ENCODE measurements around the gene TBL3. TPM values are rescaled to one million over a fixed set of nuclear protein-coding genes. Genes with fewer than 3 reads are reported as not detected.

TBL3 gene
- total and polyA plus RNA-seq, 4 donors = 12.5 to 24.3 (median 14.2) TPM

GRCh38 chr16:2013527-2013926 is 41.7 kb downstream of the TBL3 start:
- Histone ChIP-seq H3K27ac (ENCODE audit: low read depth in 1 of 2, low read length in 2 of 2) (no peak overlapping the region), H3K4me3 (ENCODE audit: low read depth in 1 of 3, low read length in 3 of 3) (no peak overlapping the region), H3K9ac (ENCODE audit: low read depth in 1 of 2, low read length in 2 of 2) (no peak overlapping the region), H3K27me3 (ENCODE audit: control insufficient read depth in 4 of 4, insufficient read depth in 4 of 4, low read length in 3 of 4) (no peaks in the 10 kb centered on the region), H3K9me3 (ENCODE audit: control insufficient read depth in 4 of 4, low read length in 3 of 4) (no peaks in the 10 kb centered on the region), H3K4me1 (ENCODE audit: control insufficient read depth in 4 of 4, insufficient read depth in 4 of 4, low read length in 3 of 4) (peaks cover 0 to 13% (median 9%) of the 10 kb centered on the region in 4 donors), H3K36me3 (ENCODE audit: control insufficient read depth in 4 of 4, insufficient read depth in 3 of 4, low read depth in 1 of 4, low read length in 3 of 4) (no peaks in the 10 kb centered on the region)
- 95% methylated on average over 15 of the region's 15 CpGs for WGBS
- TF ChIP-seq SP1 (IDR thresholded peaks at IDR 0.05) = no peak
- TF ChIP-seq RAD21 (IDR thresholded peaks at IDR 0.05) = no peak
- no peak for TF ChIP-seq JUND (IDR thresholded peaks at IDR 0.05)
- TF ChIP-seq GABPA (IDR thresholded peaks at IDR 0.05 in 1 of 2, conservative IDR thresholded peaks at IDR 0.05 in 1 of 2) = no peak
- DNase-seq (ENCODE audit: low spot score) = no peak

- no peaks in the 10 kb centered on the region for H3K27me3 ChIP-seq (ENCODE audit: control insufficient read depth in 4 of 4, insufficient read depth in 4 of 4, low read length in 3 of 4)
- H3K36me3 ChIP-seq (ENCODE audit: control insufficient read depth in 4 of 4, insufficient read depth in 3 of 4, low read depth in 1 of 4, low read length in 3 of 4) = no peaks in the 10 kb centered on the region
- no peak for DNase-seq (ENCODE audit: low spot score)
- H3K4me1 ChIP-seq (ENCODE audit: control insufficient read depth in 4 of 4, insufficient read depth in 4 of 4, low read length in 3 of 4) = peaks cover 7 to 14% (median 10%) of the 10 kb centered on the region in 4 donors
- H3K9me3 ChIP-seq (ENCODE audit: control insufficient read depth in 4 of 4, low read length in 3 of 4) = no peaks in the 10 kb centered on the region
- H3K27ac ChIP-seq (ENCODE audit: low read depth in 1 of 2, low read length in 2 of 2) = no peak overlapping the region
- no peak overlapping the region for H3K9ac ChIP-seq (ENCODE audit: low read depth in 1 of 2, low read length in 2 of 2)
- no peak for TF ChIP-seq HNF4A (conservative IDR thresholded peaks at IDR 0.05)
- 85% methylated on average over 24 of the region's 24 CpGs for WGBS
- no peak overlapping the region for H3K4me3 ChIP-seq (ENCODE audit: low read depth in 1 of 3, low read length in 3 of 3)
These were observed 43.5 kb downstream of the TBL3 start for GRCh38 chr16:2015117-2015946.

GRCh38 chr16:2015947-2016208 is 44.0 kb downstream of the TBL3 start:
- Histone ChIP-seq H3K36me3 (ENCODE audit: control insufficient read depth in 4 of 4, insufficient read depth in 3 of 4, low read depth in 1 of 4, low read length in 3 of 4) (no peaks in the 10 kb centered on the region), H3K4me3 (ENCODE audit: low read depth in 1 of 3, low read length in 3 of 3) (no peak overlapping the region), H3K4me1 (ENCODE audit: control insufficient read depth in 4 of 4, insufficient read depth in 4 of 4, low read length in 3 of 4) (peaks cover 8 to 16% (median 12%) of the 10 kb centered on the region in 4 donors), H3K27me3 (ENCODE audit: control insufficient read depth in 4 of 4, insufficient read depth in 4 of 4, low read length in 3 of 4) (no peaks in the 10 kb centered on the region), H3K27ac (ENCODE audit: low read depth in 1 of 2, low read length in 2 of 2) (no peak overlapping the region), H3K9me3 (ENCODE audit: control insufficient read depth in 4 of 4, low read length in 3 of 4) (no peaks in the 10 kb centered on the region), H3K9ac (ENCODE audit: low read depth in 1 of 2, low read length in 2 of 2) (no peak overlapping the region)
- no peak for TF ChIP-seq RXRA (IDR thresholded peaks at IDR 0.05)
- TF ChIP-seq HNF4A (conservative IDR thresholded peaks at IDR 0.05) = no peak
- no peak for TF ChIP-seq JUND (IDR thresholded peaks at IDR 0.05)
- TF ChIP-seq FOXA1 (IDR thresholded peaks at IDR 0.05) = no peak
- TF ChIP-seq YY1 (IDR thresholded peaks at IDR 0.05) = no peak
- no peak for TF ChIP-seq TAF1 (conservative IDR thresholded peaks at IDR 0.05)
- TF ChIP-seq GABPA (IDR thresholded peaks at IDR 0.05 in 1 of 2, conservative IDR thresholded peaks at IDR 0.05 in 1 of 2) = no peak
- no peak for TF ChIP-seq EGR1 (IDR thresholded peaks at IDR 0.05; ENCODE audit: low read depth in 2 of 2)
- TF ChIP-seq ATF3 (IDR thresholded peaks at IDR 0.05) = no peak
- no peak for TF ChIP-seq REST (IDR thresholded peaks at IDR 0.05)
- no peak for TF ChIP-seq FOXA2 (IDR thresholded peaks at IDR 0.05)
- no peak for TF ChIP-seq RAD21 (IDR thresholded peaks at IDR 0.05)
- no peak for TF ChIP-seq MAX (IDR thresholded peaks at IDR 0.05)
- no peak for TF ChIP-seq NR2F2 (IDR thresholded peaks at IDR 0.05)
- no peak for TF ChIP-seq SP1 (IDR thresholded peaks at IDR 0.05)
- TF ChIP-seq CTCF (IDR thresholded peaks at IDR 0.05; ENCODE audit: low read depth, low read length, missing input control) = no peak
- no peak for TF ChIP-seq ZBTB33 (IDR thresholded peaks at IDR 0.05)
- DNase-seq (ENCODE audit: low spot score) = no peak
- 86% methylated on average over 7 of the region's 7 CpGs for WGBS
